WTC11 (cell line): ENCODE results near the gene SNPH. TPM values are rescaled to one million over a fixed set of nuclear protein-coding genes. Genes with fewer than 3 reads are reported as not detected.

Experiments
- ATAC-seq: fragments of 200-7000 bp; cut with Tn5 transposase; 2 replicates; pipeline ENCODE4 v1.10.0; 2021; ENCODE audit warnings: mild to moderate bottlenecking, moderate library complexity
- CTCF ChIA-PET: fragments of 300-600 bp; sonication (Branson Sonifier 250); formaldehyde crosslinking; loops from one replicate; lab custom pipeline; 2021; ENCODE audit warnings: antibody characterized with exemption; lab: Charles Lee
- POLR2A ChIA-PET: fragments of 350-600 bp; sonication (Branson Sonifier 250); formaldehyde crosslinking; loops from one replicate; lab custom pipeline; 2021; ENCODE audit warnings: antibody characterized with exemption; lab: Charles Lee
- DNase-seq: peaks from one replicate; pipeline ENCODE4 v3.0.0; 2021; ENCODE audit warnings: low spot score
- H3K27ac Mint-ChIP-seq: 2 replicates; pipeline ENCODE4 v1.8.0; 2021; ENCODE audit warnings: mixed read lengths
- H3K27me3 Mint-ChIP-seq: 2 replicates; pipeline ENCODE4 v1.8.0; 2021; ENCODE audit warnings: low read depth, mild to moderate bottlenecking, moderate library complexity, mixed read lengths
- H3K36me3 Mint-ChIP-seq: 2 replicates; pipeline ENCODE4 v1.8.0; 2021; ENCODE audit warnings: mixed read lengths
- H3K4me1 Mint-ChIP-seq: 2 replicates; pipeline ENCODE4 v1.8.0; 2022; ENCODE audit warnings: mixed read lengths
- H3K4me3 Mint-ChIP-seq: 2 replicates; pipeline ENCODE4 v1.8.0; 2021; ENCODE audit warnings: mild to moderate bottlenecking, moderate library complexity, mixed read lengths
- H3K9me3 Mint-ChIP-seq: 2 replicates; pipeline ENCODE4 v1.8.0; 2021; ENCODE audit warnings: mixed read lengths
- CBFB ChIP-seq: sonication (generic); formaldehyde crosslinking; IDR thresholded peaks from 2 replicates; pipeline ENCODE4 v1.8.1; 2022; ENCODE audit warnings: mild to moderate bottlenecking, low read depth, missing genetic modification reagents
- GABPB1 ChIP-seq: sonication (generic); formaldehyde crosslinking; IDR thresholded peaks from 2 replicates; pipeline ENCODE4 v1.8.1; 2023; ENCODE audit warnings: mild to moderate bottlenecking, missing genetic modification reagents
- GRHL2 ChIP-seq: fragments of 250-450 bp; sonication (Bioruptor Pico); IDR thresholded peaks from 2 replicates; pipeline ENCODE4 v1.8.0; 2022; ENCODE audit warnings: mild to moderate bottlenecking, moderate library complexity; ENCODE audit not compliant: insufficient replicate concordance, severe bottlenecking
- HMGA2 ChIP-seq: fragments of 250-450 bp; sonication (Bioruptor Pico); IDR thresholded peaks from 2 replicates; pipeline ENCODE4 v1.4.0; 2021; ENCODE audit warnings: mild to moderate bottlenecking, moderate library complexity
- KAT7 ChIP-seq: sonication (generic); formaldehyde crosslinking; IDR thresholded peaks from 2 replicates; pipeline ENCODE4 v1.8.1; 2023; ENCODE audit warnings: missing genetic modification reagents, mild to moderate bottlenecking, borderline replicate concordance
- NFE2L1 ChIP-seq: sonication (generic); formaldehyde crosslinking; IDR thresholded peaks from 2 replicates; pipeline ENCODE4 v1.8.1; 2023; ENCODE audit warnings: missing genetic modification reagents
- NFYB ChIP-seq: sonication (generic); formaldehyde crosslinking; conservative IDR thresholded peaks from 2 replicates; pipeline ENCODE4 v1.8.0; 2022; ENCODE audit warnings: low read depth, missing genetic modification reagents
- SMAD4 ChIP-seq: sonication (generic); formaldehyde crosslinking; IDR thresholded peaks from 2 replicates; pipeline ENCODE4 v1.8.0; 2022; ENCODE audit warnings: mild to moderate bottlenecking, missing genetic modification reagents
- TEAD1 ChIP-seq: sonication (generic); formaldehyde crosslinking; IDR thresholded peaks from 2 replicates; pipeline ENCODE4 v1.8.0; 2022; ENCODE audit warnings: mild to moderate bottlenecking, missing genetic modification reagents
- ZNF219 ChIP-seq: sonication (generic); formaldehyde crosslinking; IDR thresholded peaks from 2 replicates; pipeline ENCODE4 v1.8.0; 2023; ENCODE audit warnings: missing genetic modification reagents, mild to moderate bottlenecking, borderline replicate concordance
- total RNA-seq: library from RNA; stranded (reverse); gene quantifications from 3 replicates; pipeline ENCODE4 v1.2.3, GENCODE V29; 2021
- TF ChIP-seq, protein P1 (sequence below): fragments of 250-450 bp; sonication (Bioruptor Pico); IDR thresholded peaks from 2 replicates; pipeline ENCODE4 v1.9.0; 2021; ENCODE audit warnings: mild to moderate bottlenecking
- TF ChIP-seq, protein P2 (sequence below): fragments of 250-450 bp; sonication (Bioruptor Pico); conservative IDR thresholded peaks from 2 replicates; pipeline ENCODE4 v1.9.0; 2021; ENCODE audit warnings: mild to moderate bottlenecking
- TF ChIP-seq, protein P3 (sequence below): sonication (generic); formaldehyde crosslinking; IDR thresholded peaks from 2 replicates; pipeline ENCODE4 v1.8.1; 2023; ENCODE audit warnings: mild to moderate bottlenecking, missing genetic modification reagents, moderate library complexity
- TF ChIP-seq, protein P4 (sequence below): sonication (generic); formaldehyde crosslinking; IDR thresholded peaks from 2 replicates; pipeline ENCODE4 v1.8.1; 2023; ENCODE audit warnings: mild to moderate bottlenecking, missing genetic modification reagents, borderline replicate concordance
- TF ChIP-seq, protein P5 (sequence below): sonication (generic); formaldehyde crosslinking; IDR thresholded peaks from 2 replicates; pipeline ENCODE4 v1.8.1; 2022; ENCODE audit warnings: mild to moderate bottlenecking, moderate library complexity, missing genetic modification reagents
- TF ChIP-seq, protein P6 (sequence below): sonication (generic); formaldehyde crosslinking; IDR thresholded peaks from 2 replicates; pipeline ENCODE4 v1.8.1; 2023; ENCODE audit warnings: mild to moderate bottlenecking, missing genetic modification reagents
- TF ChIP-seq, protein P7 (sequence below): sonication (generic); formaldehyde crosslinking; IDR thresholded peaks from 2 replicates; pipeline ENCODE4 v1.8.1; 2023; ENCODE audit warnings: mild to moderate bottlenecking, missing genetic modification reagents, moderate library complexity

SNPH gene
- total RNA-seq, 1 experiment from 2014 or later: 3.5 TPM

DNA sequence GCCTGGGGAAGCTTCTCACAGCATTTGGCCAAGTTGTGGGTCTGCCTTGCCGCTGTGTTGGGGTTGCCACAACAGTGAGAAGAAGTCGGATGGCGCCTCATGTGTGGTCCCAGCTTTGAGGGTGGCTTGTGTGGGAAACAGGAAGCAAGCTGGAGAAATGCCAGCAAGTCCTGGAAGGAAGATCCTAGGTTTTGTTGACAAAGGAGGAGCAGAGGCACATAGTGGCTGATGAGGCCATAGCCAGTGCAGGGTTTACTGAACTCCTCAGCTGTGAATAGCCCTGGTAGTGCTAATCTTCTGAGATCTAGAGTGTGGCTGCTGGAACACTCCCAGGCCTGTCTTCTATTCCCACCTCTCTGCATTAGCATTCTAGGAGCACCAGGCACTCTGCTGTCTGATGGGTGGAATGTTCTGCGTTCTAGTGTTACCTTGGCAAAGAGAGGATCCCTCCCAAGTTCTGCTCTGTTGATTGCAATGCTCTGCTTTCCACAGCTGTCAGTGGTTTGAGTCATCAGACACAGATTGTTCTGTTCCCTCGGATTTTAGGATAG, 25.2 kb downstream of the SNPH start:
- no peaks in the 10 kb centered on the region for H3K36me3 Mint-ChIP-seq
- TF ChIP-seq, protein P1, sequence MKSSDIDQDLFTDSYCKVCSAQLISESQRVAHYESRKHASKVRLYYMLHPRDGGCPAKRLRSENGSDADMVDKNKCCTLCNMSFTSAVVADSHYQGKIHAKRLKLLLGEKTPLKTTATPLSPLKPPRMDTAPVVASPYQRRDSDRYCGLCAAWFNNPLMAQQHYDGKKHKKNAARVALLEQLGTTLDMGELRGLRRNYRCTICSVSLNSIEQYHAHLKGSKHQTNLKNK (CRISPR knock-in tag): no peak
- no peak overlapping the region for H3K4me3 Mint-ChIP-seq
- H3K27me3 Mint-ChIP-seq: no peaks in the 10 kb centered on the region
- POLR2A ChIA-PET: no interaction called here
- CTCF ChIA-PET: interaction anchor here (1.2 to 1.4 kb wide), 2 partner anchors 9 to 78 kb away, joined by 3 read pairs; no protein-coding TSS in a partner anchor
- ATAC-seq (no peak), DNase-seq (no peak)
- no peak overlapping the region for H3K27ac Mint-ChIP-seq
- H3K9me3 Mint-ChIP-seq: no peaks in the 10 kb centered on the region
- H3K4me1 Mint-ChIP-seq: no peaks in the 10 kb centered on the region

DNA sequence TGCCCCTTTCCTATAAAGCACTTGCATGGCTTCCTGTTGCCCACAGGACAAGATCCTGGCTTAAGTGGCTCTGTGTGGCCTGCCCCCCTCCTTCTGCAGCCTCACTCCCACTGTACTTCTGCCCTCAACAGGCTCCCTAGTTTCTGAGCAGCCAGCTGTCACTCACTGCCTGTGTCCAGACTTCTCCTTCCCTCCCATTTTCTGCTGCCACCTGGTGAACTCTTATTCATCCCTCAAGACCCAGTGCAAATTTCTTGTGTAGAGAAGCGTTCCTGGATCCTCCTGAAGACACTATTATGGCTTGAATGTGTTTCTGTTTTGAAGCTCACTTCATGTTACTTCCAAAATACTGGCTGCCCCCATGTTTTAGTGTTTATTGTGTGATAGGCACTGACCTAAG, 26.5 kb downstream of the SNPH start:
- no peak for DNase-seq
- Mint-ChIP-seq H3K27me3 (no peaks in the 10 kb centered on the region), H3K9me3 (no peaks in the 10 kb centered on the region), H3K4me3 (no peak overlapping the region), H3K36me3 (no peaks in the 10 kb centered on the region), H3K27ac (no peak overlapping the region; the same call in 1 of the 2 replicates)
- ATAC-seq: no peak
- CTCF ChIA-PET: no interaction called here
- TF ChIP-seq HMGA2 (CRISPR knock-in tag): no peak
- TF ChIP-seq, protein P2, sequence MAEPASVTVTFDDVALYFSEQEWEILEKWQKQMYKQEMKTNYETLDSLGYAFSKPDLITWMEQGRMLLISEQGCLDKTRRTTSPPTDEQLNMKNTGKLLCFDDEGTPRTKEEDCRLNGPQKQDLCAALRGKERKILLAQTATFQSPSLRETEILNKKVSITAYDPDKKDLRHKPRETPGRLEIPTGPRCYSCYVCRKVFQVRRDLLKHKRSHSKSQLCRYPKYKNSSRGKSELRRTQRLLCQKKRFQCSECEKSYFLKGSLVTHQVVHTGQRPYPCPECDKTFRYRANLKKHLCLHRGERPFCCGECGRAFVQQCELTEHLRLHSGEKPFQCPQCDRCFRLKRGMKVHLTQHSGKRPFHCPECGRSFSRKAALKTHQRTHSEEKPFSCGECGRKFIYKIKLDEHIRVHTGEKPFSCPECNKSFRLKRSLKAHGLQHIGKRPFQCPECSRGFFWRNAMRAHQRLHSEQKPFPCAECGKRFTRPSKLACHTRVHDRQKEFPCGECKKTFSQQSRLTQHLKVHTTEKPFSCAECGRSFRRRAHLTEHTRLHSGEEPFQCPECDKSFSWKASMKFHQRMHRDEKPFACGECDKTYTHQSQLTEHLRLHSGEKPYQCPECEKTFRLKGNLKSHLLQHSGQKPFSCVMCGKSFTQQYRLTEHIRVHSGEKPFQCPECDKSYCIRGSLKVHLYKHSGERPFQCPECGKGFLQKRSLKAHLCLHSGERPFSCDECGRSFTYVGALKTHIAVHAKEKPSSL (CRISPR knock-in tag): no peak
- TF ChIP-seq, protein P3, sequence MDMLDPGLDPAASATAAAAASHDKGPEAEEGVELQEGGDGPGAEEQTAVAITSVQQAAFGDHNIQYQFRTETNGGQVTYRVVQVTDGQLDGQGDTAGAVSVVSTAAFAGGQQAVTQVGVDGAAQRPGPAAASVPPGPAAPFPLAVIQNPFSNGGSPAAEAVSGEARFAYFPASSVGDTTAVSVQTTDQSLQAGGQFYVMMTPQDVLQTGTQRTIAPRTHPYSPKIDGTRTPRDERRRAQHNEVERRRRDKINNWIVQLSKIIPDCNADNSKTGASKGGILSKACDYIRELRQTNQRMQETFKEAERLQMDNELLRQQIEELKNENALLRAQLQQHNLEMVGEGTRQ: no peak
- no peak for TF ChIP-seq CBFB (CRISPR knock-in tag)
- TF ChIP-seq, protein P4, sequence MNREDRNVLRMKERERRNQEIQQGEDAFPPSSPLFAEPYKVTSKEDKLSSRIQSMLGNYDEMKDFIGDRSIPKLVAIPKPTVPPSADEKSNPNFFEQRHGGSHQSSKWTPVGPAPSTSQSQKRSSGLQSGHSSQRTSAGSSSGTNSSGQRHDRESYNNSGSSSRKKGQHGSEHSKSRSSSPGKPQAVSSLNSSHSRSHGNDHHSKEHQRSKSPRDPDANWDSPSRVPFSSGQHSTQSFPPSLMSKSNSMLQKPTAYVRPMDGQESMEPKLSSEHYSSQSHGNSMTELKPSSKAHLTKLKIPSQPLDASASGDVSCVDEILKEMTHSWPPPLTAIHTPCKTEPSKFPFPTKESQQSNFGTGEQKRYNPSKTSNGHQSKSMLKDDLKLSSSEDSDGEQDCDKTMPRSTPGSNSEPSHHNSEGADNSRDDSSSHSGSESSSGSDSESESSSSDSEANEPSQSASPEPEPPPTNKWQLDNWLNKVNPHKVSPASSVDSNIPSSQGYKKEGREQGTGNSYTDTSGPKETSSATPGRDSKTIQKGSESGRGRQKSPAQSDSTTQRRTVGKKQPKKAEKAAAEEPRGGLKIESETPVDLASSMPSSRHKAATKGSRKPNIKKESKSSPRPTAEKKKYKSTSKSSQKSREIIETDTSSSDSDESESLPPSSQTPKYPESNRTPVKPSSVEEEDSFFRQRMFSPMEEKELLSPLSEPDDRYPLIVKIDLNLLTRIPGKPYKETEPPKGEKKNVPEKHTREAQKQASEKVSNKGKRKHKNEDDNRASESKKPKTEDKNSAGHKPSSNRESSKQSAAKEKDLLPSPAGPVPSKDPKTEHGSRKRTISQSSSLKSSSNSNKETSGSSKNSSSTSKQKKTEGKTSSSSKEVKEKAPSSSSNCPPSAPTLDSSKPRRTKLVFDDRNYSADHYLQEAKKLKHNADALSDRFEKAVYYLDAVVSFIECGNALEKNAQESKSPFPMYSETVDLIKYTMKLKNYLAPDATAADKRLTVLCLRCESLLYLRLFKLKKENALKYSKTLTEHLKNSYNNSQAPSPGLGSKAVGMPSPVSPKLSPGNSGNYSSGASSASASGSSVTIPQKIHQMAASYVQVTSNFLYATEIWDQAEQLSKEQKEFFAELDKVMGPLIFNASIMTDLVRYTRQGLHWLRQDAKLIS (CRISPR knock-in tag): no peak
- TF ChIP-seq SMAD4: no peak
- TF ChIP-seq NFE2L1: no peak
- TF ChIP-seq, all 79 proteins: peak for 0
- H3K4me1 Mint-ChIP-seq: no peaks in the 10 kb centered on the region
- POLR2A ChIA-PET: no interaction called here

DNA sequence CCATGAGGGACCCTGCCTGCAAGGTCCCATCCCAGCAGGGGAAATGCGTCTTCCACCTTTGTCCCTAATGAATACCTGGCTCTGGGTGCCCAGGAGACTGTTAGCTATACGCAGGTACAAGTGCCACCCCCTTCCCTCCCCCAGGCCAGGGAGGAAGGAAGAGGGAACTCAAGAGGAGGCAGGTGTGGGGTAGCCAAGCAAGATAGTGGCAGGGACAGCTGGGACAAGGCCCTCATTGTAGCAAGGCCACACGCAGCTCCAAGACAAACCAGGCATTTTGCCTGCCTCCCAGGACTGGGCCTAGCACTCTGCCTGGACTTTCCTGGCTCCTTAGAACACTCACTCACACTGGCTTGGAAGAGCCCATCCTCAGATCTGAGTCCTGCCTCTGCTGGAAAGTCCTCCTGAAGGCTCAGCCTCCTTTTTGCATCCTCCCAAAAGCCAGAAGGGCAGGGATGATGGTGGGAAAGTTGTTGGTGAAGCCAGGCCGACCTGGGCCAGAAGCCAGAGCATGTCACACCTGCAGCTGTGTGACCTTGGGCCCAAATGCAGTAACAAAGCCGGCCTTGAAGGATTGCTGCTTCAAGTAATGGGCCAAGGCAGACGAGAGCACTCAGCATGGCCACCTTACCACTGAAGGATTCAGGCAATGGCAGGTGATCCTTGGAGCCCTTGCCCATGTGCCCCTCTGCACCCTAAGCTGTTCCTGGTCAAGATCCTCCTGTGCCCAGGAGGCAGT, 27.7 kb downstream of the SNPH start:
- Mint-ChIP-seq H3K4me1 (no peaks in the 10 kb centered on the region), H3K27me3 (no peaks in the 10 kb centered on the region), H3K4me3 (no peak overlapping the region), H3K27ac (no peak overlapping the region), H3K9me3 (no peaks in the 10 kb centered on the region), H3K36me3 (no peaks in the 10 kb centered on the region)
- no peak for DNase-seq
- no peak for ATAC-seq
- ChIA-PET CTCF (interaction anchor here (1.0 kb wide), 1 partner anchor 19 kb away, joined by 3 read pairs; no protein-coding TSS in a partner anchor), POLR2A (no interaction called here)
- TF ChIP-seq GABPB1 (no peak), GRHL2 (CRISPR knock-in tag) (no peak), TEAD1 (CRISPR knock-in tag) (no peak), NFYB (no peak), NFE2L1 (no peak), ZNF219 (CRISPR knock-in tag) (no peak), KAT7 (CRISPR knock-in tag) (no peak)
- TF ChIP-seq, protein P5, sequence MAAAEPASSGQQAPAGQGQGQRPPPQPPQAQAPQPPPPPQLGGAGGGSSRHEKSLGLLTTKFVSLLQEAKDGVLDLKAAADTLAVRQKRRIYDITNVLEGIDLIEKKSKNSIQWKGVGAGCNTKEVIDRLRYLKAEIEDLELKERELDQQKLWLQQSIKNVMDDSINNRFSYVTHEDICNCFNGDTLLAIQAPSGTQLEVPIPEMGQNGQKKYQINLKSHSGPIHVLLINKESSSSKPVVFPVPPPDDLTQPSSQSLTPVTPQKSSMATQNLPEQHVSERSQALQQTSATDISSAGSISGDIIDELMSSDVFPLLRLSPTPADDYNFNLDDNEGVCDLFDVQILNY: no peak
- TF ChIP-seq, protein P6, sequence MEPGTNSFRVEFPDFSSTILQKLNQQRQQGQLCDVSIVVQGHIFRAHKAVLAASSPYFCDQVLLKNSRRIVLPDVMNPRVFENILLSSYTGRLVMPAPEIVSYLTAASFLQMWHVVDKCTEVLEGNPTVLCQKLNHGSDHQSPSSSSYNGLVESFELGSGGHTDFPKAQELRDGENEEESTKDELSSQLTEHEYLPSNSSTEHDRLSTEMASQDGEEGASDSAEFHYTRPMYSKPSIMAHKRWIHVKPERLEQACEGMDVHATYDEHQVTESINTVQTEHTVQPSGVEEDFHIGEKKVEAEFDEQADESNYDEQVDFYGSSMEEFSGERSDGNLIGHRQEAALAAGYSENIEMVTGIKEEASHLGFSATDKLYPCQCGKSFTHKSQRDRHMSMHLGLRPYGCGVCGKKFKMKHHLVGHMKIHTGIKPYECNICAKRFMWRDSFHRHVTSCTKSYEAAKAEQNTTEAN (CRISPR knock-in tag): no peak
- TF ChIP-seq, protein P7, sequence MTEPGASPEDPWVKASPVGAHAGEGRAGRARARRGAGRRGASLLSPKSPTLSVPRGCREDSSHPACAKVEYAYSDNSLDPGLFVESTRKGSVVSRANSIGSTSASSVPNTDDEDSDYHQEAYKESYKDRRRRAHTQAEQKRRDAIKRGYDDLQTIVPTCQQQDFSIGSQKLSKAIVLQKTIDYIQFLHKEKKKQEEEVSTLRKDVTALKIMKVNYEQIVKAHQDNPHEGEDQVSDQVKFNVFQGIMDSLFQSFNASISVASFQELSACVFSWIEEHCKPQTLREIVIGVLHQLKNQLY: no peak
